Karpas-422 (cell line): ENCODE data around the gene CCDC178. TPM values are rescaled to one million over a fixed set of nuclear protein-coding genes. Genes with fewer than 3 reads are reported as not detected.

Source experiments
- DNase-seq: peaks from one replicate; pipeline ENCODE4 v3.0.0-alpha.2; 2015
- H2AFZ ChIP-seq: fragments of 200-600 bp; sonication (generic); 2 replicates; pipeline ENCODE4 v1.6.1; 2014; ENCODE audit warnings: antibody characterized with exemption, low read length, mixed read lengths
- H3K27ac ChIP-seq: fragments of 200-600 bp; sonication (generic); 2 replicates; pipeline ENCODE4 v1.5.1; 2014; ENCODE audit warnings: mild to moderate bottlenecking, low read length, moderate library complexity
- H3K27me3 ChIP-seq: fragments of 200-600 bp; sonication (generic); 2 replicates; pipeline ENCODE4 v1.6.1; 2014; ENCODE audit warnings: low read length, mixed read lengths
- H3K36me3 ChIP-seq: fragments of 200-600 bp; sonication (generic); 2 replicates; pipeline ENCODE4 v1.6.1; 2014; ENCODE audit warnings: low read length, mixed read lengths; ENCODE audit not compliant: insufficient read depth
- H3K4me1 ChIP-seq: fragments of 200-600 bp; sonication (generic); 2 replicates; pipeline ENCODE4 v1.6.1; 2014; ENCODE audit warnings: mild to moderate bottlenecking, low read length, mixed read lengths
- H3K4me2 ChIP-seq: fragments of 200-600 bp; sonication (generic); 2 replicates; pipeline ENCODE4 v1.6.1; 2014; ENCODE audit warnings: low read length, low read depth, mild to moderate bottlenecking; ENCODE audit not compliant: poor library complexity, severe bottlenecking
- H3K4me3 ChIP-seq: fragments of 200-600 bp; sonication (generic); 2 replicates; pipeline ENCODE4 v1.5.1; 2014; ENCODE audit warnings: mild to moderate bottlenecking, antibody characterized with exemption, low read length, mixed read lengths
- H3K79me2 ChIP-seq: fragments of 200-600 bp; sonication (generic); 2 replicates; pipeline ENCODE4 v1.6.1; 2014; ENCODE audit warnings: mild to moderate bottlenecking, low read length, mixed read lengths
- H3K9ac ChIP-seq: fragments of 200-600 bp; sonication (generic); 2 replicates; pipeline ENCODE4 v1.6.0; 2014; ENCODE audit warnings: low read length
- H3K9me2 ChIP-seq: fragments of 200-600 bp; sonication (generic), shearing (Covaris generic); replicated peaks from 2 replicates; pipeline ENCODE4 v1.6.0; 2014; ENCODE audit warnings: mild to moderate bottlenecking, low read length, moderate library complexity; ENCODE audit not compliant: insufficient read depth
- H3K9me3 ChIP-seq: fragments of 300-700, 200-600 bp; sonication (generic); 2 replicates; pipeline ENCODE4 v1.6.1; 2014; ENCODE audit warnings: low read length, mixed read lengths
- H4K20me1 ChIP-seq: fragments of 200-600 bp; sonication (generic); 2 replicates; pipeline ENCODE4 v1.6.1; 2014; ENCODE audit warnings: mild to moderate bottlenecking, antibody characterized with exemption, low read length, low read depth; ENCODE audit not compliant: insufficient read depth
- total RNA-seq: library from RNA; depleted of rRNA; stranded (reverse); fragments of >200 nt; shearing (Covaris generic); gene quantifications from 2 replicates; pipeline ENCODE4 v1.2.3, GENCODE V29; 2014; ENCODE audit warnings: low replicate concordance

Gene CCDC178
- total RNA-seq, 1 experiment from 2014 or later: not detected

DNA sequence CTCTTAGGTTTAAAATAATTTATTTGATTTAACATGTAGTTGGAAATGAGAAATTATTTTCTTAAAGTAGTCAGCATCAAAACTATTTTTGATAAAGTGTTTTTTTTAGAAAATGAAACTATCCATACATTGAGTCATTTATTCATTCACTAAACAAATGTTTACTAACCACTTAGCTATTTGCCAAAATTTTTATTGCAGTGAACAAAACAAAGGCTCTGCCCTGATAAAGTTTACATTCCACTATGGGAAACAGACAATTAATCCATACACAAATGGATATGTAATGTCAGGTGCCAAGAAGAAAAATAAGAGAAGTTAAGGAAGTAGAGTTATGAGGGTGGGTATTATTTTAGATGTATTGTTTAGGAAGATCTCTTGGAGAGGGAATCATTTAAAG lies 19.1 kb upstream of the CCDC178 start:
- H3K27me3 ChIP-seq: no peaks in the 10 kb centered on the region
- no peak overlapping the region for H2AFZ ChIP-seq
- H3K4me1 ChIP-seq: no peaks in the 10 kb centered on the region
- no peaks in the 10 kb centered on the region for H4K20me1 ChIP-seq
- H3K27ac ChIP-seq: no peak overlapping the region
- H3K4me3 ChIP-seq: no peak overlapping the region
- no peak overlapping the region for H3K4me2 ChIP-seq
- no peak overlapping the region for H3K9ac ChIP-seq
- no peaks in the 10 kb centered on the region for H3K9me2 ChIP-seq
- no peak for DNase-seq
- H3K9me3 ChIP-seq: no peaks in the 10 kb centered on the region
- H3K79me2 ChIP-seq: no peaks in the 10 kb centered on the region
- no peaks in the 10 kb centered on the region for H3K36me3 ChIP-seq

DNA sequence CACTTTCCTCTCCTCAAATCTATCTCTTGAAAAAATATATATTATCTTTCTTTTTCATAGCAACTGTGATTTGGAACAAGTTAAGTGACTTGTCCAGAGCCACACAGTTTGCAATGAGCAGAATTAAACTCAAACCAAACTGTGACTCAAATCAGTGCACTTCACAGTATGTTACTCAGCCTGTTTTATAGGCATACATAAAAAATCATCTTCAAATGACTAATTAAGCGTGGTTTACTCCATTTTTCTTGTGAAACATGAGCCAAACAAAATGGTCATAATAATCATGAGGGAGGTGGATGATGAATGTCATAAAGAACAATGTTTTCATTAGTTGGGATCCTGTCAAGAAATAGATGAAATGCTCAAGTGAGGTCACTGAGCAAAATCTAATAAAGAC lies 6.1 kb upstream of the CCDC178 start:
- no peaks in the 10 kb centered on the region for H3K9me2 ChIP-seq
- no peak overlapping the region for H3K4me3 ChIP-seq

DNA sequence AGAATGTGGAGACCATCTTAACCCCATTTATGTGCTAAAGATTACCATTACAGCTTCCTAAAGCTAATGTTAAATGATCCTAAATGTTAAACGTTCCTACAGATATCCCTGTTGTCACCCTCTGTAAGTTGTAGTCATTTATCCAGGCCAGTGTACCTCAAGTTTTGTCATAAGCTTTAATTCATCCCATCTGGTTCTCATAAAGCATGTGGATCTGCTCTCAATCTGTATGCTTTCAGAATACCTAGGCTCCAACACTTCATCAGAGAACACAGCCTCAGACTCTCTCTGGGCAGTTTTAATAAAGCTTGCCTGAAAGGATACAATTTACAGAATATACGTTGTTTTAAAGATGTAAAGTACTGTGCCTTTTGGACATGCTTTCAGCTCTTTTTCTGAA lies 4.2 kb upstream of the CCDC178 start:
- Histone ChIP-seq H4K20me1 (no peaks in the 10 kb centered on the region), H3K9ac (no peak overlapping the region), H3K4me2 (no peak overlapping the region), H3K4me3 (no peak overlapping the region), H3K9me2 (no peaks in the 10 kb centered on the region), H3K27me3 (no peaks in the 10 kb centered on the region), H3K36me3 (no peaks in the 10 kb centered on the region), H3K9me3 (no peaks in the 10 kb centered on the region), H2AFZ (no peak overlapping the region), H3K4me1 (no peaks in the 10 kb centered on the region), H3K79me2 (no peaks in the 10 kb centered on the region), H3K27ac (no peak overlapping the region)
- DNase-seq: no peak

More for the DNA sequence above, 6.1 kb upstream of the CCDC178 start:
- Histone ChIP-seq H3K4me1 (no peaks in the 10 kb centered on the region), H3K79me2 (no peaks in the 10 kb centered on the region), H3K9me3 (no peaks in the 10 kb centered on the region), H3K27me3 (no peaks in the 10 kb centered on the region), H3K4me2 (no peak overlapping the region), H3K9ac (no peak overlapping the region), H2AFZ (no peak overlapping the region), H3K36me3 (no peaks in the 10 kb centered on the region), H3K27ac (no peak overlapping the region), H4K20me1 (no peaks in the 10 kb centered on the region)
- no peak for DNase-seq

DNA sequence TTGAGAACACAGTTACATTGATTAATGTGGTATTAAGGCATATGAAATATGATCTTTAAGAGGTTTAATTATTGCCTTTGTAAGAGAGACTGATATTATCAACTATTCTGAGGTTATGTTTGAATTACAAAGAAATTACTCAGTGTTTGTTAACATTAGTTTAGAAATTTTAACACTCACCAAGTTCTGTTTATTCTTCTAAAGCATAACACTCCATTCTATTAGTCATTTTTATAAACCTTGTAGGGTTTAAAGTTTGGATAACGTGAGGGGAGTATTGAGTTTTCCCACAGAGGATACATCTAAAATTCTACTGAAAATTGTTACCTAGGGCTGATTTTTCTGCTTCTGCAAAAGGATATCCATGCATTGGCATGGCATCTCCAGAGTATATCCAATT lies 7.7 kb downstream of the CCDC178 start:
- H3K4me2 ChIP-seq: no peak overlapping the region
- no peaks in the 10 kb centered on the region for H3K4me1 ChIP-seq
- no peak overlapping the region for H3K4me3 ChIP-seq
- no peak overlapping the region for H3K9ac ChIP-seq
- H3K9me2 ChIP-seq: no peaks in the 10 kb centered on the region
- H3K36me3 ChIP-seq: no peaks in the 10 kb centered on the region
- H4K20me1 ChIP-seq: no peaks in the 10 kb centered on the region
- H3K9me3 ChIP-seq: no peaks in the 10 kb centered on the region
- no peak overlapping the region for H2AFZ ChIP-seq
- DNase-seq: no peak
- no peaks in the 10 kb centered on the region for H3K27me3 ChIP-seq
- no peaks in the 10 kb centered on the region for H3K79me2 ChIP-seq
- no peak overlapping the region for H3K27ac ChIP-seq

DNA sequence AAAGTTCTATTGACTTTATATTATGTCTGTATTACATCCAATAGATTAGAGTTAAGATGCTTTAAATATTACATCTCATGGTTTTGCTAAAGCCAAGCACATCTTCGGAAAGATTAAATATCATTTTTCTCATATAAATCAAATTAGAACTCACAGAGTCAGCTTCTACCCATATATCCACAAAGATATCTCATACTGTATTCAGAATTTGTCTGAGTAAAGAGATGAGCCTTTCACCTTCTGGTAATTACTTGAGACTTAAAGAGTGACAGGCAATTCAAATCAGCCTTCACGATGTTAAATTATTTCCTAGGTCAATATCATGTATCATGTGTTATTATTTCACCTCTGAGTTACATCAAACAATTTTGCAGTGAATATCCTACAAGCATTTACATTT lies 13.0 kb downstream of the CCDC178 start:
- H3K27me3 ChIP-seq: no peaks in the 10 kb centered on the region
- H3K9me2 ChIP-seq: no peaks in the 10 kb centered on the region
- H3K9ac ChIP-seq: no peak overlapping the region
- no peaks in the 10 kb centered on the region for H3K36me3 ChIP-seq
- H3K27ac ChIP-seq: no peak overlapping the region
- H3K79me2 ChIP-seq: no peaks in the 10 kb centered on the region
- no peaks in the 10 kb centered on the region for H3K4me1 ChIP-seq
- no peak overlapping the region for H3K4me2 ChIP-seq
- H3K9me3 ChIP-seq: no peaks in the 10 kb centered on the region
- no peaks in the 10 kb centered on the region for H4K20me1 ChIP-seq
- DNase-seq: no peak
- no peak overlapping the region for H2AFZ ChIP-seq
- H3K4me3 ChIP-seq: no peak overlapping the region

DNA sequence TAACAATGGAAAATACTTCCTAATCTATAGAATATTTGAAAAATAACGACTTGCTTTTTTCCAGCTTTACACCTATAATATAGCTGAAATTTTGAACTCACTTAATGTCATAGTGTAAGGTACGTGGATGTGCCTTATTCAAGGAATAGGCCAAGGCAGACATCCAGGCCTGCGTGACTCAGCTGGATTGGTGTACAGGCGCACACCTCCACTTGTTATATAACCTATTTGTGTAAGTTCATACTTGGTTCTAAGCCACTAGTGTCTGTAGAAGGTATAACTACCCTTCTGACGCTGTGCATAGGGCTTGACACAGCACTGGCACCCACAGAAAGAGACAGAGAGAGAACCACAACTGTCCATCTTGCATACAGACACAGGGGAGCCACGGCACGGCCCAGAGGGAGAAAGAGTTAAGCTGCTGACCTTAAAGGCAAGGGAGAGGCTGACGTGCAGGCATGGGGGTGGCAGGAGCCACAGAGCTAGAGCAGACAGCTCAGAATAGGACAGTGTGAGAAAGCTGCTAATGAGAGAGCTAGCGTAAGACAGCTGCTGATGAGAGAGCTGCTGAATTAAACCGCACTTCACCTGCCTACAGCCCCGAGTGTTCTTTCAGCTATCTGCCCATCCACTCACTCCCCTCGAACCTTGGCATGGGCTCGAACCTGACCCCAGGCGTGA lies 16.1 kb downstream of the CCDC178 start:
- Histone ChIP-seq H3K27ac (no peak overlapping the region), H3K4me3 (no peak overlapping the region), H3K9ac (no peak overlapping the region), H3K9me3 (no peaks in the 10 kb centered on the region), H4K20me1 (no peaks in the 10 kb centered on the region), H3K4me2 (no peak overlapping the region), H2AFZ (peak overlapping the region; percentile 41; the same call in 1 of the 2 replicates), H3K27me3 (no peaks in the 10 kb centered on the region), H3K79me2 (no peaks in the 10 kb centered on the region), H3K9me2 (no peaks in the 10 kb centered on the region), H3K4me1 (no peaks in the 10 kb centered on the region), H3K36me3 (no peaks in the 10 kb centered on the region)
- no peak for DNase-seq

DNA sequence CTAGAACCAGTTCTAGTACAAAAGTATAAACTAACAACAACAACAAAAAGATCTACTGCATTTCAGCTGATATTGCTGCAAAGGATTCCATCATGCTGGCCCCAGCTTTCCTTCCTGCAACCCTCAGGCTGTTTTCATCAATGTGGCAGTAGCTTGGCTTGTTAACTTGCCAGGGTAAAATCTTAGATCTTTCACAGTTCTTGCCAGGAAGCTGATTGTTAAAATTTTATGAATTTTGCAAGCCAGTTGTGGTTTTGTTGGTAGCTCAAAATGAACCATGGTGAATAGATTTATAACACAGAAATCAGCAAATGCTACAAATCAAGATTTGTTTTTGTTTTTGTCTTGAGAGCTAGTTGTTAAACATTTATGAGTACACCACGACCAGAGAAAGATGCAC lies 19.3 kb downstream of the CCDC178 start:
- no peak for DNase-seq
- no peaks in the 10 kb centered on the region for H3K4me1 ChIP-seq
- no peaks in the 10 kb centered on the region for H3K27me3 ChIP-seq
- H3K9ac ChIP-seq: no peak overlapping the region
- no peaks in the 10 kb centered on the region for H3K36me3 ChIP-seq
- H2AFZ ChIP-seq: no peak overlapping the region
- no peaks in the 10 kb centered on the region for H3K9me3 ChIP-seq
- no peaks in the 10 kb centered on the region for H4K20me1 ChIP-seq
- no peak overlapping the region for H3K4me2 ChIP-seq
- H3K9me2 ChIP-seq: no peaks in the 10 kb centered on the region
- no peaks in the 10 kb centered on the region for H3K79me2 ChIP-seq
- H3K27ac ChIP-seq: no peak overlapping the region
- H3K4me3 ChIP-seq: no peak overlapping the region

DNA sequence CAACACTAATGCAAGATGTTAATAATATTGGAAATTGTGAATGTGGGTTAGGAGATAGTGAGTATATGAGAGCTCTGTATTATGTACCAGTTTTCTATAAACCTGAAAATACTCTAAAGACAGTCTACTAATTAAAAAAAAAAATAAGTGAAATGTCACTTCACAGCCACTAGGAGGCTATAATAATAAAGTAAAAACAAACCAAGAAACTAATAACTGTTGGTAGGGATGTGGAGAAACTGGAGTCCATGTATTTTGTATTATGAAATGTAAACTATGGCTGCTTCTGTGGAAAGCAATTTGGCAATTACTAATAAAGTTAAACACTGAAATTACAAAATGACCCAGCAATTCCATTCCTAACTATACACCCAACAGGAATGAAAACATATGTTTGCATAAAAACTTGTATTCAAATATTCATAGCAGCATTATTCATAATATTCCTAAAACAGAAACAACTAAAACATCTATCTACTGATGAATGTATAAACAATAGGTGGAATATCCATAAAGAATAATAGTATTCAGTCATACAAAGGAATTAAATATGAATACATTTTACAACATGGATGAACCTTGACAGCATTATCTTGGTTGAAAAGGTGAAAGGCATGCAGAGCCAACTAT lies 36.2 kb downstream of the CCDC178 start:
- no peaks in the 10 kb centered on the region for H3K36me3 ChIP-seq
- DNase-seq: no peak

More for the DNA sequence above, 36.2 kb downstream of the CCDC178 start:
- Histone ChIP-seq H3K4me1 (no peaks in the 10 kb centered on the region), H3K9ac (no peak overlapping the region), H3K4me3 (no peak overlapping the region), H3K79me2 (no peaks in the 10 kb centered on the region), H3K27ac (no peak overlapping the region), H3K4me2 (no peak overlapping the region), H4K20me1 (no peaks in the 10 kb centered on the region), H3K27me3 (no peaks in the 10 kb centered on the region; the same call in 1 of the 2 replicates), H3K9me3 (no peaks in the 10 kb centered on the region), H2AFZ (no peak overlapping the region), H3K9me2 (no peaks in the 10 kb centered on the region)
